HepG2 (cell line): ENCODE results near the gene MSI2. TPM values are rescaled to one million over a fixed set of nuclear protein-coding genes. Genes with fewer than 3 reads are reported as not detected.

ENCODE experiments used
- ARNT ChIP-seq: fragments of 450-650 bp; IDR thresholded peaks from 2 replicates; pipeline ENCODE4 v1.6.1; 2017
- BHLHE40 ChIP-seq: IDR thresholded peaks from 2 replicates; pipeline ENCODE4 v1.6.1; 2011; ENCODE audit warnings: low read length, improper control_type of control experiment
- CHCHD3 ChIP-seq: sonication (generic); formaldehyde crosslinking; IDR thresholded peaks from 2 replicates; pipeline ENCODE4 v1.8.0; 2022; ENCODE audit warnings: mild to moderate bottlenecking, missing genetic modification reagents, moderate library complexity
- FIP1L1 ChIP-seq: fragments of 200-400 bp; formaldehyde crosslinking; IDR thresholded peaks from 2 replicates; pipeline ENCODE4 v1.6.1; 2018; ENCODE audit warnings: low read depth, mild to moderate bottlenecking, low read length, moderate library complexity, borderline replicate concordance; ENCODE audit not compliant: insufficient read depth
- FOXO4 ChIP-seq: sonication (generic); formaldehyde crosslinking; conservative IDR thresholded peaks from 2 replicates; pipeline ENCODE4 v1.8.1; 2023; ENCODE audit warnings: missing genetic modification reagents
- FOXP4 ChIP-seq: sonication (generic); formaldehyde crosslinking; IDR thresholded peaks from 2 replicates; pipeline ENCODE4 v1.4.0; 2020; ENCODE audit warnings: missing genetic modification reagents
- KMT2A ChIP-seq: sonication (generic); formaldehyde crosslinking; IDR thresholded peaks from 2 replicates; pipeline ENCODE4 v1.4.0; 2020; ENCODE audit warnings: missing genetic modification reagents
- LBX2 ChIP-seq: sonication (generic); formaldehyde crosslinking; IDR thresholded peaks from 2 replicates; pipeline ENCODE4 v1.5.0; 2020; ENCODE audit warnings: missing genetic modification reagents, mild to moderate bottlenecking, borderline replicate concordance
- MAX ChIP-seq: IDR thresholded peaks from 2 replicates; pipeline ENCODE4 v1.6.1; 2012; ENCODE audit warnings: inconsistent platforms
- NFYB ChIP-seq: sonication (generic); formaldehyde crosslinking; IDR thresholded peaks from 2 replicates; pipeline ENCODE4 v1.4.0; 2020; ENCODE audit warnings: missing genetic modification reagents
- POLR2G ChIP-seq: fragments of 200-400 bp; formaldehyde crosslinking; IDR thresholded peaks from 2 replicates; pipeline ENCODE4 v1.6.1; 2018; ENCODE audit warnings: mild to moderate bottlenecking, low read depth, low read length, moderate library complexity
- RFXAP ChIP-seq: sonication (generic); formaldehyde crosslinking; IDR thresholded peaks from 2 replicates; pipeline ENCODE4 v1.4.0; 2020; ENCODE audit warnings: missing genetic modification reagents, borderline replicate concordance
- SRSF1 ChIP-seq: fragments of 200-400 bp; formaldehyde crosslinking; optimal IDR thresholded peaks from 2 replicates; pipeline ENCODE3; 2017; ENCODE audit warnings: mild to moderate bottlenecking, low read depth, low read length, moderate library complexity
- TCF7L2 ChIP-seq: IDR thresholded peaks from 2 replicates; pipeline ENCODE4 v1.6.1; 2011; ENCODE audit warnings: mild to moderate bottlenecking, low read depth, low read length, moderate library complexity
- TERF1 ChIP-seq: sonication (generic); formaldehyde crosslinking; IDR thresholded peaks from 2 replicates; pipeline ENCODE4 v1.8.0; 2022; ENCODE audit warnings: mild to moderate bottlenecking, missing genetic modification reagents, moderate library complexity
- THAP7 ChIP-seq: sonication (generic); formaldehyde crosslinking; IDR thresholded peaks from 2 replicates; pipeline ENCODE4 v1.8.1; 2023; ENCODE audit warnings: mild to moderate bottlenecking, missing genetic modification reagents
- TP53 ChIP-seq: sonication (generic); formaldehyde crosslinking; conservative IDR thresholded peaks from 2 replicates; pipeline ENCODE4 v1.4.0; 2020; ENCODE audit warnings: missing genetic modification reagents
- ZMYM4 ChIP-seq: sonication (generic); formaldehyde crosslinking; IDR thresholded peaks from 2 replicates; pipeline ENCODE4 v1.8.1; 2023; ENCODE audit warnings: mild to moderate bottlenecking, missing genetic modification reagents
- ZNF121 ChIP-seq: sonication (generic); formaldehyde crosslinking; IDR thresholded peaks from 2 replicates; pipeline ENCODE4 v1.5.0; 2020; ENCODE audit warnings: mild to moderate bottlenecking, missing genetic modification reagents
- ZNF143 ChIP-seq: sonication (generic); formaldehyde crosslinking; IDR thresholded peaks from 2 replicates; pipeline ENCODE4 v1.4.0; 2020; ENCODE audit warnings: missing genetic modification reagents
- ZNF264 ChIP-seq: sonication (generic); formaldehyde crosslinking; IDR thresholded peaks from 2 replicates; pipeline ENCODE4 v1.4.0; 2020; ENCODE audit warnings: missing genetic modification reagents
- ZNF292 ChIP-seq: sonication (generic); formaldehyde crosslinking; IDR thresholded peaks from 2 replicates; pipeline ENCODE4 v1.8.1; 2022; ENCODE audit warnings: mild to moderate bottlenecking, low read depth, missing genetic modification reagents, borderline replicate concordance
- ZNF512 ChIP-seq: sonication (generic); formaldehyde crosslinking; IDR thresholded peaks from 2 replicates; pipeline ENCODE4 v1.4.0; 2020; ENCODE audit warnings: mild to moderate bottlenecking, missing genetic modification reagents
- ZNF543 ChIP-seq: sonication (generic); formaldehyde crosslinking; IDR thresholded peaks from 2 replicates; pipeline ENCODE4 v1.4.0; 2020; ENCODE audit warnings: mild to moderate bottlenecking, missing genetic modification reagents
- ZNF563 ChIP-seq: sonication (generic); formaldehyde crosslinking; IDR thresholded peaks from 2 replicates; pipeline ENCODE4 v1.8.0; 2022; ENCODE audit warnings: mild to moderate bottlenecking, moderate library complexity, missing genetic modification reagents
- polyA plus RNA-seq, 8 experiments: library from polyadenylated mRNA; depleted of rRNA in 3 of 8; stranded (reverse) in 7 of 8; unstranded in 1 of 8; fragments of >200 nt; fragmentation: Illumina TruSeq in 4 of 8; extraction: Trizol in 4 of 8; gene quantifications; 2 replicates each; pipeline versions ENCODE4 v1.2.1 to v1.2.3, GENCODE V29; 2011 to 2016; ENCODE audit warnings: low read depth in 4 of 8, missing spikeins in 1 of 8, mixed read lengths in 1 of 8; ENCODE audit not compliant: insufficient read depth in 1 of 8
- total RNA-seq, 5 experiments: library from RNA; depleted of rRNA; stranded (reverse); fragments of >200 nt; fragmentation: Illumina TruSeq; extraction: Trizol; gene quantifications; 2 replicates each; pipeline ENCODE4 v1.2.3, GENCODE V29; 2016; ENCODE audit warnings: low read depth in 1 of 5

Gene MSI2
- total and polyA plus RNA-seq, 2 of the 13 experiments (the other 11 are each of a cell fraction or from before 2014, with no cell fraction given) = 77.5 to 78.4 TPM

GRCh38 chr17:57372156-57372555 lies 115.8 kb downstream of the MSI2 start (continued):
- no peak for TF ChIP-seq ARNT
- TF ChIP-seq KMT2A (CRISPR knock-in tag) = no peak
- no peak for TF ChIP-seq ZNF512 (CRISPR knock-in tag)
- TF ChIP-seq ZNF292 (CRISPR knock-in tag) = peak; percentile 44; the same call in 1 of the 2 replicates
- TF ChIP-seq RFXAP (CRISPR knock-in tag) = no peak
- no peak for TF ChIP-seq ZNF143 (CRISPR knock-in tag)
- TF ChIP-seq LBX2 (CRISPR knock-in tag) = no peak
- TF ChIP-seq FIP1L1 = no peak
- TF ChIP-seq FOXO4 (CRISPR knock-in tag) = no peak
- no peak for TF ChIP-seq TP53 (CRISPR knock-in tag)
- TF ChIP-seq ZNF264 (CRISPR knock-in tag) = no peak
- TF ChIP-seq NFYB (CRISPR knock-in tag) = no peak
- no peak for TF ChIP-seq SRSF1
- no peak for TF ChIP-seq ZNF563 (CRISPR knock-in tag)
- no peak for TF ChIP-seq TERF1 (CRISPR knock-in tag)
- TF ChIP-seq THAP7 (CRISPR knock-in tag) = no peak
- no peak for TF ChIP-seq MAX
- TF ChIP-seq TCF7L2 = no peak; the same call in 1 of the 2 replicates
- TF ChIP-seq ZNF121 (CRISPR knock-in tag) = no peak
- TF ChIP-seq ZNF543 (CRISPR knock-in tag) = no peak
- TF ChIP-seq POLR2G = no peak
- no peak; the same call in 1 of the 2 replicates for TF ChIP-seq ZMYM4 (CRISPR knock-in tag)
- no peak for TF ChIP-seq CHCHD3 (CRISPR knock-in tag)
- no peak for TF ChIP-seq BHLHE40
- peak; percentile 97 for TF ChIP-seq FOXP4
